H1 (cell line): Measurements from ENCODE around the gene ARHGAP24. TPM values are rescaled to one million over a fixed set of nuclear protein-coding genes. Genes with fewer than 3 reads are reported as not detected.
"Not testable (repeated sequence)": the region's sequence is repeated elsewhere in the genome, so short reads cannot be mapped to it uniquely, and the experiment has no call there.

Experiments
- CTCF ChIA-PET: fragments of 300-600 bp; sonication (Branson Sonifier 250); formaldehyde crosslinking; loops from one replicate; lab custom pipeline; 2021; ENCODE audit not compliant: partially characterized antibody; lab: Charles Lee
- POLR2A ChIA-PET: fragments of 300-600 bp; sonication (Branson Sonifier 250); formaldehyde crosslinking; loops from one replicate; lab custom pipeline; 2021; ENCODE audit warnings: inconsistent platforms; ENCODE audit not compliant: partially characterized antibody; lab: Charles Lee
- DNase-seq, 2 experiments: peaks; one replicate each; pipeline versions ENCODE4 v3.0.0 to v3.0.0-alpha.2; 2010 to 2022; ENCODE audit warnings: low spot score in 2 of 2, low read depth in 1 of 2, mixed read lengths in 1 of 2
- FAIRE-seq: peaks from 2 replicates; lab custom pipeline; 2011; peaks lifted over from hg19 to GRCh38; lab: Jason Lieb, UNC
- H2AFZ ChIP-seq: 2 replicates; pipeline ENCODE4 v1.8.1; 2012; ENCODE audit warnings: low read length, inconsistent platforms
- H2AK5ac ChIP-seq: 2 replicates; pipeline ENCODE4 v1.6.1; 2013; ENCODE audit warnings: low read depth, low read length
- H2BK120ac ChIP-seq: replicated peaks from 2 replicates; pipeline ENCODE3; 2013; ENCODE audit warnings: low read depth, low read length, inconsistent platforms
- H2BK12ac ChIP-seq: 2 replicates; pipeline ENCODE4 v1.6.1; 2013; ENCODE audit warnings: low read depth, low read length
- H2BK15ac ChIP-seq: 2 replicates; pipeline ENCODE4 v1.6.1; 2013; ENCODE audit warnings: low read length
- H2BK20ac ChIP-seq: 2 replicates; pipeline ENCODE4 v1.6.1; 2013; ENCODE audit warnings: low read length
- H2BK5ac ChIP-seq: 2 replicates; pipeline ENCODE4 v1.6.1; 2013; ENCODE audit warnings: low read depth, low read length
- H3K14ac ChIP-seq: 2 replicates; pipeline ENCODE4 v1.6.1; 2013; ENCODE audit warnings: inconsistent platforms; ENCODE audit not compliant: insufficient read length
- H3K18ac ChIP-seq: 2 replicates; pipeline ENCODE4 v1.6.1; 2013; ENCODE audit warnings: low read length; ENCODE audit errors: extremely low read depth
- H3K23ac ChIP-seq: 2 replicates; pipeline ENCODE4 v1.6.1; 2013; ENCODE audit warnings: inconsistent platforms; ENCODE audit not compliant: insufficient read length
- H3K23me2 ChIP-seq: 2 replicates; pipeline ENCODE4 v1.6.1; 2013; ENCODE audit warnings: low read depth, low read length
- H3K27ac ChIP-seq: 2 replicates; pipeline ENCODE4 v1.6.1; 2011; ENCODE audit warnings: low read depth, low read length, inconsistent platforms
- H3K27me3 ChIP-seq, 4 experiments: replicated peaks in 1 of 4; 1 replicate in 1 of 4; 2 replicates in 3 of 4; pipeline versions ENCODE4 v1.6.1 to v1.8.1; 2011 to 2013; ENCODE audit warnings: low read length in 3 of 4, mild to moderate bottlenecking in 3 of 4, inconsistent platforms in 2 of 4, mixed read lengths in 2 of 4, moderate library complexity in 1 of 4; ENCODE audit not compliant: control insufficient read depth in 3 of 4, insufficient read depth in 3 of 4; ENCODE audit errors: extremely low read depth in 1 of 4
- H3K36me3 ChIP-seq, 4 experiments: 2 replicates each; pipeline versions ENCODE4 v1.6.1 to v1.8.1; 2011 to 2013; ENCODE audit warnings: mild to moderate bottlenecking in 4 of 4, low read length in 3 of 4, moderate library complexity in 2 of 4, control low read depth in 1 of 4, inconsistent platforms in 1 of 4; ENCODE audit not compliant: insufficient read depth in 4 of 4, control insufficient read depth in 2 of 4
- H3K4ac ChIP-seq: replicated peaks from 2 replicates; pipeline ENCODE3; 2013; ENCODE audit warnings: low read length, low read depth, mixed read lengths, inconsistent platforms; ENCODE audit not compliant: insufficient read length
- H3K4me1 ChIP-seq, 4 experiments: replicated peaks in 1 of 4; 1 replicate in 1 of 4; 2 replicates in 3 of 4; pipeline versions ENCODE4 v1.6.1 to v1.8.1; 2011 to 2013; ENCODE audit warnings: low read length in 3 of 4, inconsistent platforms in 2 of 4, mixed read lengths in 1 of 4; ENCODE audit not compliant: insufficient read depth in 4 of 4, control insufficient read depth in 3 of 4
- H3K4me2 ChIP-seq, 2 experiments: 2 replicates each; pipeline versions ENCODE4 v1.6.1 to v1.8.1; 2011 to 2013; ENCODE audit warnings: low read depth in 2 of 2, low read length in 2 of 2, control low read depth in 1 of 2, inconsistent platforms in 1 of 2, mild to moderate bottlenecking in 1 of 2; ENCODE audit not compliant: insufficient read depth in 1 of 2
- H3K4me3 ChIP-seq, 4 experiments: fragments of 200-600, 300-600 bp in 1 of 4; sonication (generic), shearing (Covaris generic), sonication (Bioruptor Twin) in 1 of 4; 2 replicates each; pipeline versions ENCODE4 v1.5.1 to v1.8.1; 2011 to 2016; ENCODE audit warnings: low read length in 4 of 4, low read depth in 3 of 4, control low read depth in 2 of 4, inconsistent platforms in 2 of 4, mild to moderate bottlenecking in 2 of 4, mixed read lengths in 1 of 4, moderate library complexity in 1 of 4; ENCODE audit not compliant: insufficient read depth in 2 of 4; ENCODE audit errors: extremely low read depth in 1 of 4
- H3K56ac ChIP-seq: replicated peaks from 2 replicates; pipeline ENCODE3; 2013; ENCODE audit warnings: low read depth, mild to moderate bottlenecking, mixed read lengths, low read length, inconsistent platforms; ENCODE audit not compliant: insufficient read length
- H3K79me1 ChIP-seq: 2 replicates; pipeline ENCODE4 v1.6.1; 2013; ENCODE audit warnings: low read depth, low read length, control low read depth
- H3K79me2 ChIP-seq, 2 experiments: 2 replicates each; pipeline versions ENCODE4 v1.6.1 to v1.8.1; 2012 to 2013; ENCODE audit warnings: low read length in 2 of 2, mild to moderate bottlenecking in 2 of 2, inconsistent platforms in 1 of 2; ENCODE audit not compliant: insufficient read depth in 2 of 2, control insufficient read depth in 1 of 2
- H3K9ac ChIP-seq, 4 experiments: replicated peaks in 1 of 4; 1 replicate in 1 of 4; 2 replicates in 3 of 4; pipeline versions ENCODE4 v1.6.1 to v1.8.1; 2011 to 2013; ENCODE audit warnings: low read depth in 3 of 4, low read length in 3 of 4, control low read depth in 2 of 4, mild to moderate bottlenecking in 2 of 4, moderate library complexity in 2 of 4, inconsistent platforms in 1 of 4; ENCODE audit errors: extremely low read depth in 1 of 4
- H3K9me3 ChIP-seq, 2 experiments: 2 replicates each; pipeline versions ENCODE4 v1.6.1 to v1.8.1; 2012 to 2013; ENCODE audit warnings: mild to moderate bottlenecking in 2 of 2, moderate library complexity in 2 of 2, control low read depth in 1 of 2, inconsistent platforms in 1 of 2, low read depth in 1 of 2, low read length in 1 of 2, mixed read lengths in 1 of 2; ENCODE audit not compliant: insufficient read depth in 2 of 2
- H4K20me1 ChIP-seq, 2 experiments: replicated peaks in 1 of 2; 2 replicates each; pipeline versions ENCODE3 to v1.8.1; 2011 to 2013; ENCODE audit warnings: inconsistent platforms in 2 of 2, low read length in 2 of 2, mild to moderate bottlenecking in 1 of 2; ENCODE audit not compliant: insufficient read depth in 2 of 2, control insufficient read depth in 1 of 2
- H4K5ac ChIP-seq: 2 replicates; pipeline ENCODE4 v1.6.1; 2013; ENCODE audit warnings: low read length, low read depth, mixed read lengths, inconsistent platforms; ENCODE audit not compliant: insufficient read length
- H4K8ac ChIP-seq: 2 replicates; pipeline ENCODE4 v1.8.0; 2013; ENCODE audit warnings: mild to moderate bottlenecking, moderate library complexity, low read length, inconsistent platforms; ENCODE audit not compliant: insufficient read depth; ENCODE audit errors: extremely low read depth
- H4K91ac ChIP-seq: replicated peaks from 2 replicates; pipeline ENCODE3; 2013; ENCODE audit warnings: low read length, mixed read lengths, inconsistent platforms; ENCODE audit not compliant: insufficient read length
- WGBS, 2 experiments: shearing (Covaris generic) in 1 of 2; methylation state at CpG; one replicate each; pipeline versions ENCODE4 v1.1.6 to v1.1.7; 2013 to 2015; ENCODE audit warnings: low lambda C conversion rate in 2 of 2, mixed read lengths in 2 of 2, inconsistent platforms in 1 of 2, low coverage in 1 of 2, missing lambda C conversion rate in 1 of 2; ENCODE audit not compliant: insufficient replicate concordance in 2 of 2, insufficient coverage in 1 of 2, insufficient read length in 1 of 2; ENCODE audit errors: extremely low coverage in 1 of 2, missing lambda C conversion rate in 1 of 2; 5-methylcytosine and 5-hydroxymethylcytosine counted together
- polyA plus RNA-seq, 7 experiments: library from polyadenylated mRNA; depleted of rRNA in 3 of 7; stranded (reverse) in 5 of 7; unstranded in 2 of 7; fragments of >200 nt in 5 of 7; fragments of 200-250 nt in 2 of 7; gene quantifications; 1 replicate in 5 of 7; 2 replicates in 1 of 7; 4 replicates in 1 of 7; pipeline versions ENCODE4 v1.2.1 to v1.2.3, GENCODE V29; 2011 to 2013; ENCODE audit warnings: missing spikeins in 2 of 7, mixed read lengths in 2 of 7
- total RNA-seq: library from RNA; stranded (reverse); fragmentation: NEBNext Ultra II Directional; extraction: Animal tissue kit (Norgen Biotek cat#: 25700); gene quantifications from 2 replicates; pipeline ENCODE4 v1.2.1, GENCODE V29; 2021

ARHGAP24 gene
- total and polyA plus RNA-seq, 2 of the 8 experiments (the other 6 are each of a cell fraction or from before 2014, with no cell fraction given): 0.08 to 0.50 TPM

DNA sequence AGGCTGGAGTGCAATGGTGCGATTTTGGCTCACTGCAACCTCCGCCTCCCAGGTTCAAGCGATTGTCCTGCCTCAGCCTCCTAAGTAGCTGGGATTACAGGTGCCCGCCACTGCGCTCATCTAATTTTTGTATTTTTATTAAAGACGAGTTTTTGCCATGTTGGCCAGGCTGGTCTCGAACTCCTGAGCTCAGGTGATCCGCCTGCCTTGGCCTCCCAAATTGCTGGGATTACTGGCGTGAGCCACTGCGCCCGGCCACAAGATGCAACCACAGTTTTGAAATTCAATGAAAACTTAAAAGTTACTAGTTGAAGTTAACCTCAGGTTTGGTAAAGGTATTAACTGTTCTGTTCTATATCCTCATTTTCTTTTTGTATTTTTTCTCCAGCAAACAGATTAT is 427.7 kb downstream of the ARHGAP24 start:
- H3K14ac ChIP-seq, FAIRE-seq, CTCF ChIA-PET: not testable (repeated sequence)

More for the DNA sequence above, 427.7 kb downstream of the ARHGAP24 start:
- H3K27ac ChIP-seq, H3K27me3 ChIP-seq, H3K4me1 ChIP-seq, H3K4me3 ChIP-seq, H4K91ac ChIP-seq, H4K20me1 ChIP-seq, H2BK20ac ChIP-seq, H3K18ac ChIP-seq, H3K4ac ChIP-seq, H4K5ac ChIP-seq, DNase-seq, H2BK12ac ChIP-seq, H3K23me2 ChIP-seq, H2BK5ac ChIP-seq, H2AFZ ChIP-seq, H2BK15ac ChIP-seq, H3K23ac ChIP-seq, H3K36me3 ChIP-seq, H3K4me2 ChIP-seq, H4K8ac ChIP-seq, POLR2A ChIA-PET, H3K56ac ChIP-seq, H2AK5ac ChIP-seq, H3K9me3 ChIP-seq, H3K79me1 ChIP-seq, H3K9ac ChIP-seq, H3K79me2 ChIP-seq, H2BK120ac ChIP-seq: not testable (repeated sequence)
- 91% methylated on average over 11 of the region's 11 CpGs; no CpG with 5 or more reads in 1 of the 2 experiments for WGBS, 2 experiments
